GM06990 (cell line): Measurements from ENCODE around the gene CAMK1D.

Experiments
- DNase-seq: peaks from one replicate; pipeline ENCODE4 v3.0.0-alpha.2; 2011; ENCODE audit not compliant: insufficient read length; ENCODE audit errors: extremely low read depth
- H3K27me3 ChIP-seq: replicated peaks from 2 replicates; pipeline ENCODE4 v1.6.0; 2011; ENCODE audit warnings: low read length; ENCODE audit not compliant: control insufficient read depth, insufficient read depth
- H3K36me3 ChIP-seq: 2 replicates; pipeline ENCODE4 v1.5.1; 2011; ENCODE audit warnings: low read length; ENCODE audit not compliant: control insufficient read depth, insufficient read depth
- H3K4me3 ChIP-seq: replicated peaks from 2 replicates; pipeline ENCODE4 v1.5.1; 2011; ENCODE audit warnings: low read depth, mild to moderate bottlenecking, control low read depth, low read length
- CTCF ChIP-seq: IDR thresholded peaks from 2 replicates; pipeline ENCODE4 v1.5.1; 2011; ENCODE audit warnings: low read length, control low read depth, mild to moderate bottlenecking, inconsistent platforms; ENCODE audit not compliant: insufficient read depth, poor library complexity, severe bottlenecking

CAMK1D gene

GRCh38 chr10:12594448-12594944 lies 245.1 kb downstream of the CAMK1D start:
- Histone ChIP-seq H3K36me3 (no peaks in the 10 kb centered on the region), H3K4me3 (no peak overlapping the region), H3K27me3 (no peaks in the 10 kb centered on the region)
- no peak for TF ChIP-seq CTCF
- no peak for DNase-seq

GRCh38 chr10:12595936-12596576 lies 246.7 kb downstream of the CAMK1D start:
- TF ChIP-seq CTCF: no peak
- H3K36me3 ChIP-seq: no peaks in the 10 kb centered on the region
- H3K27me3 ChIP-seq: no peaks in the 10 kb centered on the region
- DNase-seq: no peak
- no peak overlapping the region for H3K4me3 ChIP-seq

- Histone ChIP-seq H3K36me3 (no peaks in the 10 kb centered on the region), H3K27me3 (no peaks in the 10 kb centered on the region), H3K4me3 (no peak overlapping the region)
- TF ChIP-seq CTCF: no peak
- no peak for DNase-seq
These were observed 247.8 kb downstream of the CAMK1D start for GRCh38 chr10:12597176-12597575.

- H3K4me3 ChIP-seq: no peak overlapping the region
- no peak for TF ChIP-seq CTCF
- no peaks in the 10 kb centered on the region for H3K36me3 ChIP-seq
- no peaks in the 10 kb centered on the region for H3K27me3 ChIP-seq
- no peak for DNase-seq
These were observed 248.7 kb downstream of the CAMK1D start for GRCh38 chr10:12597788-12598765.

GRCh38 chr10:12600652-12601051 lies 251.3 kb downstream of the CAMK1D start:
- H3K27me3 ChIP-seq: no peaks in the 10 kb centered on the region
- TF ChIP-seq CTCF: no peak
- DNase-seq: no peak
- no peak overlapping the region for H3K4me3 ChIP-seq
- no peaks in the 10 kb centered on the region for H3K36me3 ChIP-seq
